Epithelial cell of esophagus (primary cell): ENCODE data around the gene RAB1B.

Experiments
- DNase-seq: peaks from one replicate; pipeline ENCODE4 v3.0.0; 2010; ENCODE audit warnings: low read depth
- H3K4me3 ChIP-seq: 2 replicates; pipeline ENCODE4 v1.5.1; 2011; ENCODE audit warnings: mild to moderate bottlenecking, low read length, control low read depth
- TF ChIP-seq, protein P1 (sequence below): IDR thresholded peaks from 2 replicates; pipeline ENCODE4 v1.5.1; 2011; ENCODE audit warnings: low read depth, mild to moderate bottlenecking, low read length, control low read depth, inconsistent platforms; ENCODE audit not compliant: insufficient read depth; ENCODE audit errors: missing control alignments

The RAB1B gene

DNA sequence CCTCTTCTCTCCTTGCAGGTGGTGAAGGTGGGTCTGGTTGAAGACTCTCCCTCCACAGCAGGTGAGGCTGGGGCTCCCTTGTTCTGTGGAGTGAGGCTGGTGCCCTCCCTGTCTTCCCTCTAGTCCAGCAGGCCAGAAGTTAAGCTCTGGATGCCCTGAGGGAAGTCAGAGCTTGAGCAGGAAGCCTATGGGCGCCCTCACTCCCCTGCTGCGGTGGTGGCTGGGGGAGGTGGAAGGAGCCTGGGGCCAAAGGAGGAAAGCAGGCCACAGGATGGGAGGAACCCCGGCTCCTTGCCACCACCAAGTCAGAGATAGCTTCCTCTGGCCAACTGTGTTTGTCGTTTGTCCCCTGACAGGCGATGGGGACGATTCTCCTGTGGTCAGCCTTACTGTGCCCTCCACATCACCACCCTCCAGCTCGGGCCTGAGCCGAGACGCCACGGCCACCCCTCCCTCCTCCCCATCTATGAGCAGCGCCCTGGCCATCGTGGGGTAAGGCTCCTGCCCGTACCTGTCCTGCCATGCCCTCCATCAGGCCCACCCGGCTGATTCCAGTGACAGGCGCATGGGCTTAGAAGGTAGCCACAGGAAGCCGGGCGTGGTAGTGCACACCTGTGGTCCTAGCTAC, 29.5 kb upstream of the RAB1B start:
- no peak for DNase-seq
- H3K4me3 ChIP-seq: no peak overlapping the region
- TF ChIP-seq, protein P1, sequence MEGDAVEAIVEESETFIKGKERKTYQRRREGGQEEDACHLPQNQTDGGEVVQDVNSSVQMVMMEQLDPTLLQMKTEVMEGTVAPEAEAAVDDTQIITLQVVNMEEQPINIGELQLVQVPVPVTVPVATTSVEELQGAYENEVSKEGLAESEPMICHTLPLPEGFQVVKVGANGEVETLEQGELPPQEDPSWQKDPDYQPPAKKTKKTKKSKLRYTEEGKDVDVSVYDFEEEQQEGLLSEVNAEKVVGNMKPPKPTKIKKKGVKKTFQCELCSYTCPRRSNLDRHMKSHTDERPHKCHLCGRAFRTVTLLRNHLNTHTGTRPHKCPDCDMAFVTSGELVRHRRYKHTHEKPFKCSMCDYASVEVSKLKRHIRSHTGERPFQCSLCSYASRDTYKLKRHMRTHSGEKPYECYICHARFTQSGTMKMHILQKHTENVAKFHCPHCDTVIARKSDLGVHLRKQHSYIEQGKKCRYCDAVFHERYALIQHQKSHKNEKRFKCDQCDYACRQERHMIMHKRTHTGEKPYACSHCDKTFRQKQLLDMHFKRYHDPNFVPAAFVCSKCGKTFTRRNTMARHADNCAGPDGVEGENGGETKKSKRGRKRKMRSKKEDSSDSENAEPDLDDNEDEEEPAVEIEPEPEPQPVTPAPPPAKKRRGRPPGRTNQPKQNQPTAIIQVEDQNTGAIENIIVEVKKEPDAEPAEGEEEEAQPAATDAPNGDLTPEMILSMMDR: no peak

DNA sequence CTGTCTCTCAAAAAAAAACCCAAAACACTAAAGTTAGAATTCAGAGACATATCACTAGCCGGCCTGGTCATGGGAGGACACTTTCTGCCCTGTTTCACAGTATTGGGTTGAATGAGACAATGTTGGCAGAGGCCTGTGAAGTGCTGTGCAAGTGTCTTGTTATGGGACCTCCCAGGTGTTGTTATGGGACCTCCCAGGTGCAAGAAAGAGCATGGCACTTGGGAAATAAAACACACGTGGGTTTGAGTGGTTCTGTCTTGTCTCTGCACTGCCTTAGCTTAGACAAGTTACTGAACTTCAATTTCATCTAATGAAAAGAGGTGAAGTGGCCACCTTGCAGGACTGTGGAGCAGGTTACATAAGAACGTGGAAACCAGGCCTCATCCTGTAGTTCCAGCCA, 28.9 kb upstream of the RAB1B start:
- no peak overlapping the region for H3K4me3 ChIP-seq
- DNase-seq: no peak
- TF ChIP-seq, protein P1: no peak

GRCh38 chr11:66239998-66240780, 28.2 kb upstream of the RAB1B start:
- DNase-seq: no peak
- TF ChIP-seq, protein P1: no peak
- H3K4me3 ChIP-seq: no peak overlapping the region

DNA sequence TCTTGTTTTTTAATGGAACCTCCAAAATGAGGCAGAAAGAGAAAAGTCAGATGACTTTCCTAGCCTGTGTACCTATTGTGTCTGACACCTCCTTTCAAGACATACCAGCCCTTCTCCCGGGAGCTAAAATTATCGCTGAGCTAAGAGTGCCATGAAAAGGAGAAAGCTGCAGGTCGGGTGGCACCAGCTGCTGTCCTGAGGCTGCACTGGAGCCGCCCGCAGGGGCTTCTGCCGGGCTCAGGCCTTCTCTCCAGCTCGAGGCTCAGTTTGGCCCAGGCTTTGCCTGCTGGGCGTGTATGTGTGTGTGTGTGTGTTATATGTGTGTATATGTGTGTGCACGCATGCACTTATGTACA, 27.7 kb upstream of the RAB1B start:
- TF ChIP-seq, protein P1: no peak
- no peak for DNase-seq
- H3K4me3 ChIP-seq: no peak overlapping the region

DNA sequence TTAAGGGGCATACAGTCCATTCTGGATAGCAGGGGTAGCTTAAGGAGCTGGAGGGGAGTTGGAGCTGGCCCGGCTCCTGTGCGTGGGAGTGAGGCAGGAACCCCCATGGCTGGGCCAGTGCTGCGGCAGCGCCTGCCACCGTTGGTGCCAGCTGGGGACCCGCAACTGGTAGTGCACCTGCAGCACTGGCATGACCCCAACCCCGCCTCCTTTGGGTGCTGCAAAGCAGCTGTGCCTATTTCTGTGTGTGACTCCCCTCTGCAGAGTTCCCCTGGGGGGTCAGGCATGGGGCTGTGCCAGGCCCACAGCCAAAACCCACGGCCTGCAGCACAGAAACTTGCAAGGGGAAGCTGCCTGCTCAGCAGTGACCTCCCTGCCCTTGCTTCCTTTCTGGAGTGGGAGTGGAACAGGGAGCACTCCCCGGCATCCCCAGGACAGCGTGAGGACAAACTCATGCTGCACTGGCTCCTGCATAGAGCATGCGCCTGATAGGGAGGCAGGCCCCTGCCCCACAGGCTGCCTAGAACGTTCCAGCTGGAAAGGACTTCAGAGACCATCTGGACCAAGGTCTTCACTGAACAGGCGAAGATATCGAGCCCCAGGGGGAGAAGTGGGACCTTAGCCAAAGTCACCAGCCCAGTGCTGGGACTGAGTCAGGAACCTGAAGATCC, 26.2 kb upstream of the RAB1B start:
- no peak for DNase-seq
- TF ChIP-seq, protein P1: no peak
- H3K4me3 ChIP-seq: no peak overlapping the region

- H3K4me3 ChIP-seq: no peak overlapping the region
- DNase-seq: no peak
- TF ChIP-seq, protein P1: no peak
These were observed 24.5 kb upstream of the RAB1B start for GRCh38 chr11:66243782-66244535.
